Measurements from ENCODE around the gene SLC1A6.
"Not testable (repeated sequence)": the region's sequence is repeated elsewhere in the genome, so short reads cannot be mapped to it uniquely, and the experiment has no call there.

SLC1A6 gene
- total RNA-seq, result 0 reads per million in 3 donors

- no peak within 1 kb of the TSS for H3K27ac ChIP-seq (ENCODE audit: insufficient read depth, low read length, poor library complexity, severe bottlenecking)
- H3K27me3 ChIP-seq (replicated peaks; ENCODE audit: control insufficient read depth, insufficient read depth, low read length, poor library complexity, severe bottlenecking), result peaks cover 20% of the 10 kb centered on the region
- DNase-seq, result no peak
- no peaks in the 10 kb centered on the region for H3K4me1 ChIP-seq (ENCODE audit: control insufficient read depth, insufficient read depth, low read length, poor library complexity, severe bottlenecking)
- H3K36me3 ChIP-seq (ENCODE audit: control insufficient read depth, insufficient read depth, low read length), result no peaks in the 10 kb centered on the region
- no peaks in the 10 kb centered on the region for H3K9me3 ChIP-seq (ENCODE audit: control insufficient read depth, low read length)
- H3K4me3 ChIP-seq (ENCODE audit: insufficient read depth, low read depth, low read length, poor library complexity, severe bottlenecking), result no peak within 1 kb of the TSS
These were observed at the start of gene SLC1A6 for GRCh38 chr19:14979476-14980255. TSS of gene SLC1A6 (minus strand) at chr19:14979864. CDS start at chr19:14972910, 6,954 bp downstream.

GRCh38 chr19:15028490-15028889 lies 48.8 kb upstream of the SLC1A6 start:
- no peak for DNase-seq
- H3K4me1 ChIP-seq (ENCODE audit: control insufficient read depth, insufficient read depth, low read length, poor library complexity, severe bottlenecking), result no peaks in the 10 kb centered on the region
- no peaks in the 10 kb centered on the region for H3K36me3 ChIP-seq (ENCODE audit: control insufficient read depth, insufficient read depth, low read length)
- H3K9me3 ChIP-seq (ENCODE audit: control insufficient read depth, low read length), result no peaks in the 10 kb centered on the region
- no peak overlapping the region for H3K4me3 ChIP-seq (ENCODE audit: insufficient read depth, low read depth, low read length, poor library complexity, severe bottlenecking)
- H3K27ac ChIP-seq (ENCODE audit: insufficient read depth, low read length, poor library complexity, severe bottlenecking), result no peak overlapping the region
- H3K27me3 ChIP-seq (replicated peaks; ENCODE audit: control insufficient read depth, insufficient read depth, low read length, poor library complexity, severe bottlenecking), result no peaks in the 10 kb centered on the region

- no peak overlapping the region for H3K4me3 ChIP-seq (ENCODE audit: insufficient read depth, low read depth, low read length, poor library complexity, severe bottlenecking)
- H3K27me3 ChIP-seq (replicated peaks; ENCODE audit: control insufficient read depth, insufficient read depth, low read length, poor library complexity, severe bottlenecking), result no peaks in the 10 kb centered on the region
- no peak for DNase-seq
- H3K27ac ChIP-seq (ENCODE audit: insufficient read depth, low read length, poor library complexity, severe bottlenecking), result no peak overlapping the region
- H3K9me3 ChIP-seq (ENCODE audit: control insufficient read depth, low read length), result no peaks in the 10 kb centered on the region
- H3K36me3 ChIP-seq (ENCODE audit: control insufficient read depth, insufficient read depth, low read length), result no peaks in the 10 kb centered on the region
- no peaks in the 10 kb centered on the region for H3K4me1 ChIP-seq (ENCODE audit: control insufficient read depth, insufficient read depth, low read length, poor library complexity, severe bottlenecking)
These were observed 45.6 kb upstream of the SLC1A6 start for GRCh38 chr19:15025217-15025616.

- no peaks in the 10 kb centered on the region for H3K9me3 ChIP-seq (ENCODE audit: control insufficient read depth, low read length)
- no peaks in the 10 kb centered on the region for H3K4me1 ChIP-seq (ENCODE audit: control insufficient read depth, insufficient read depth, low read length, poor library complexity, severe bottlenecking)
- no peak for DNase-seq
- H3K27ac ChIP-seq (ENCODE audit: insufficient read depth, low read length, poor library complexity, severe bottlenecking), result no peak overlapping the region
- H3K27me3 ChIP-seq (replicated peaks; ENCODE audit: control insufficient read depth, insufficient read depth, low read length, poor library complexity, severe bottlenecking), result no peaks in the 10 kb centered on the region
- no peaks in the 10 kb centered on the region for H3K36me3 ChIP-seq (ENCODE audit: control insufficient read depth, insufficient read depth, low read length)
- no peak overlapping the region for H3K4me3 ChIP-seq (ENCODE audit: insufficient read depth, low read depth, low read length, poor library complexity, severe bottlenecking)
These were observed 43.1 kb upstream of the SLC1A6 start for GRCh38 chr19:15022752-15023151.

GRCh38 chr19:15021286-15022007 lies 41.8 kb upstream of the SLC1A6 start:
- Histone ChIP-seq H3K27me3 (replicated peaks; ENCODE audit: control insufficient read depth, insufficient read depth, low read length, poor library complexity, severe bottlenecking) (no peaks in the 10 kb centered on the region), H3K4me3 (ENCODE audit: insufficient read depth, low read depth, low read length, poor library complexity, severe bottlenecking) (no peak overlapping the region), H3K27ac (ENCODE audit: insufficient read depth, low read length, poor library complexity, severe bottlenecking) (no peak overlapping the region), H3K4me1 (ENCODE audit: control insufficient read depth, insufficient read depth, low read length, poor library complexity, severe bottlenecking) (no peaks in the 10 kb centered on the region), H3K36me3 (ENCODE audit: control insufficient read depth, insufficient read depth, low read length) (no peaks in the 10 kb centered on the region), H3K9me3 (ENCODE audit: control insufficient read depth, low read length) (no peaks in the 10 kb centered on the region)
- DNase-seq, result no peak

- not testable (repeated sequence) for H3K4me1 ChIP-seq (ENCODE audit: control insufficient read depth, insufficient read depth, low read length, poor library complexity, severe bottlenecking); H3K36me3 ChIP-seq (ENCODE audit: control insufficient read depth, insufficient read depth, low read length); H3K4me3 ChIP-seq (ENCODE audit: insufficient read depth, low read depth, low read length, poor library complexity, severe bottlenecking); H3K27ac ChIP-seq (ENCODE audit: insufficient read depth, low read length, poor library complexity, severe bottlenecking); H3K9me3 ChIP-seq (ENCODE audit: control insufficient read depth, low read length); H3K27me3 ChIP-seq (replicated peaks; ENCODE audit: control insufficient read depth, insufficient read depth, low read length, poor library complexity, severe bottlenecking); DNase-seq
These were observed 39.2 kb upstream of the SLC1A6 start for GRCh38 chr19:15018836-15019235.

GRCh38 chr19:15015946-15016542 lies 36.4 kb upstream of the SLC1A6 start:
- no peaks in the 10 kb centered on the region for H3K36me3 ChIP-seq (ENCODE audit: control insufficient read depth, insufficient read depth, low read length)
- no peak overlapping the region for H3K27ac ChIP-seq (ENCODE audit: insufficient read depth, low read length, poor library complexity, severe bottlenecking)
- no peaks in the 10 kb centered on the region for H3K27me3 ChIP-seq (replicated peaks; ENCODE audit: control insufficient read depth, insufficient read depth, low read length, poor library complexity, severe bottlenecking)
- H3K4me3 ChIP-seq (ENCODE audit: insufficient read depth, low read depth, low read length, poor library complexity, severe bottlenecking), result no peak overlapping the region
- DNase-seq, result no peak
- H3K4me1 ChIP-seq (ENCODE audit: control insufficient read depth, insufficient read depth, low read length, poor library complexity, severe bottlenecking), result no peaks in the 10 kb centered on the region
- H3K9me3 ChIP-seq (ENCODE audit: control insufficient read depth, low read length), result no peaks in the 10 kb centered on the region

- peaks cover 7% of the 10 kb centered on the region for H3K27me3 ChIP-seq (replicated peaks; ENCODE audit: control insufficient read depth, insufficient read depth, low read length, poor library complexity, severe bottlenecking)
- H3K4me1 ChIP-seq (ENCODE audit: control insufficient read depth, insufficient read depth, low read length, poor library complexity, severe bottlenecking), result no peaks in the 10 kb centered on the region
- H3K4me3 ChIP-seq (ENCODE audit: insufficient read depth, low read depth, low read length, poor library complexity, severe bottlenecking), result no peak overlapping the region
- DNase-seq, result no peak
- no peaks in the 10 kb centered on the region for H3K36me3 ChIP-seq (ENCODE audit: control insufficient read depth, insufficient read depth, low read length)
- no peaks in the 10 kb centered on the region for H3K9me3 ChIP-seq (ENCODE audit: control insufficient read depth, low read length)
- H3K27ac ChIP-seq (ENCODE audit: insufficient read depth, low read length, poor library complexity, severe bottlenecking), result no peak overlapping the region
These were observed 34.9 kb upstream of the SLC1A6 start for GRCh38 chr19:15014579-15014978.

GRCh38 chr19:15010501-15011300 lies 31.0 kb upstream of the SLC1A6 start:
- Histone ChIP-seq H3K9me3 (ENCODE audit: control insufficient read depth, low read length) (no peaks in the 10 kb centered on the region), H3K4me1 (ENCODE audit: control insufficient read depth, insufficient read depth, low read length, poor library complexity, severe bottlenecking) (no peaks in the 10 kb centered on the region), H3K36me3 (ENCODE audit: control insufficient read depth, insufficient read depth, low read length) (no peaks in the 10 kb centered on the region), H3K27ac (ENCODE audit: insufficient read depth, low read length, poor library complexity, severe bottlenecking) (no peak overlapping the region), H3K4me3 (ENCODE audit: insufficient read depth, low read depth, low read length, poor library complexity, severe bottlenecking) (no peak overlapping the region), H3K27me3 (replicated peaks; ENCODE audit: control insufficient read depth, insufficient read depth, low read length, poor library complexity, severe bottlenecking) (peaks cover 7% of the 10 kb centered on the region)
- DNase-seq, result no peak

Measured in effector memory CD4-positive, alpha-beta T cell (primary cell).